ENCODE results near the gene CTCFL. TPM values are rescaled to one million over a fixed set of nuclear protein-coding genes. Genes with fewer than 3 reads are reported as not detected.
"Not testable (repeated sequence)": the region's sequence is repeated elsewhere in the genome, so short reads cannot be mapped to it uniquely, and the experiment has no call there.

CTCFL gene
- total RNA-seq, 1 donor from 2014 or later = 0.07 TPM

DNA sequence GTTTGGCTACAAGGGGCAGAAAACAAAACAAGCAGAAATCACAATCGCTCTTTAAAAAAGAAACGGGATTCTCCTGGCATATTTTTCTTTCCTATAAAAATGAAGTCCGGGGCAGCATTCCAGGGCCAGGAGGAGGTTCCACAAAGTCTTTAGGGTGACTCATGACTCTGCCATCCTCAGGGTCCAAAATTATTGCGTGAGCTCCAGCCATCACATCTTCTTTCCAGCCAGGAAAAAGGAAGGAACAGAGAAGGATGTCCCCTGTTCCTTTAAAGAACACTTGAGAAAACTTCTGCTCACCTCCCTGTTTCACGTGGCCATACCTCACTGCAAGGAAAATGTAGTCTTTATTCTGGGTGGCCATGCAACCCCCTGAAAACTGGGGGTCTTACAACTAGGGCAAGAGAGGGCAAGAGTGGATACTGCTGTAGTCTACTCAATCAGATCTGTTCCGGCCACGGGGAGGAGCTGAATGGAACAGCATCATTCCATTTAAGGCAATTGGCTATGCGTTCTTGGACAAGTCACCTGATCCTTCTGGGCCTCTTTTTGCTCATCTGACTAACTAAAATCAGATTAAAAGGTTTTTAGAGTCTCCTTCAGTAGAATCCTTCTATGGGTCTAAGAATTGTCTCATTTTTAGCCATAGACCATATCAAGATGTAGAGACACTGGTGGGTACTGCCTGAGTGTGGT lies 49.4 kb downstream of the CTCFL start:
- no peak for DNase-seq (ENCODE audit: extremely low spot score, unreplicated experiment)
- Mint-ChIP-seq H3K36me3 (no peaks in the 10 kb centered on the region), H3K4me3 (no peak overlapping the region), H3K27me3 (peaks cover 10% of the 10 kb centered on the region), H3K9me3 (no peaks in the 10 kb centered on the region), H3K27ac (no peak overlapping the region), H3K4me1 (ENCODE audit: unreplicated experiment) (peaks cover 31% of the 10 kb centered on the region)
- TF ChIP-seq, protein P1, sequence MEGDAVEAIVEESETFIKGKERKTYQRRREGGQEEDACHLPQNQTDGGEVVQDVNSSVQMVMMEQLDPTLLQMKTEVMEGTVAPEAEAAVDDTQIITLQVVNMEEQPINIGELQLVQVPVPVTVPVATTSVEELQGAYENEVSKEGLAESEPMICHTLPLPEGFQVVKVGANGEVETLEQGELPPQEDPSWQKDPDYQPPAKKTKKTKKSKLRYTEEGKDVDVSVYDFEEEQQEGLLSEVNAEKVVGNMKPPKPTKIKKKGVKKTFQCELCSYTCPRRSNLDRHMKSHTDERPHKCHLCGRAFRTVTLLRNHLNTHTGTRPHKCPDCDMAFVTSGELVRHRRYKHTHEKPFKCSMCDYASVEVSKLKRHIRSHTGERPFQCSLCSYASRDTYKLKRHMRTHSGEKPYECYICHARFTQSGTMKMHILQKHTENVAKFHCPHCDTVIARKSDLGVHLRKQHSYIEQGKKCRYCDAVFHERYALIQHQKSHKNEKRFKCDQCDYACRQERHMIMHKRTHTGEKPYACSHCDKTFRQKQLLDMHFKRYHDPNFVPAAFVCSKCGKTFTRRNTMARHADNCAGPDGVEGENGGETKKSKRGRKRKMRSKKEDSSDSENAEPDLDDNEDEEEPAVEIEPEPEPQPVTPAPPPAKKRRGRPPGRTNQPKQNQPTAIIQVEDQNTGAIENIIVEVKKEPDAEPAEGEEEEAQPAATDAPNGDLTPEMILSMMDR (conservative IDR thresholded peaks at IDR 0.05) = no peak

DNA sequence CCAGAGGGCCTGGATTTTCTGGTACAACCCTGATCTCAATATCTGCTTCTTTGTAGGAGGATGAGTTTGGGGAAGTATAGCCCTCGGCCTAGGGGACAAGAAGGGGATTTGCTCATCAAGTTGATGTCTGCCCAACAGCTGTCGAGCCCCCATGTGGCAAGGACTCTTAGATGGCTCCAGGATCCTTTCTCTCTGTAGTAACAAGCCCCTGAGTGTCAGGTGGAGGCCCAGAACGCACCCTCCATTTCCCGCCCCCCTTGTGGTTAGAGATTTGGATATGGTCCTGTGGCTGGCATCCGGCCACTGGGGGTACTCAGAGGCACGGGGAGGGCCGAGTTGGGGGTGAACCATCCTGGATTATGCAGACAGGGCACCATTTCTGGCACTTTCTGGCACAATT lies 50.1 kb downstream of the CTCFL start:
- Mint-ChIP-seq H3K27me3 (peaks cover 10% of the 10 kb centered on the region), H3K4me3 (no peak overlapping the region), H3K9me3 (no peaks in the 10 kb centered on the region), H3K36me3 (no peaks in the 10 kb centered on the region), H3K4me1 (ENCODE audit: unreplicated experiment) (peaks cover 38% of the 10 kb centered on the region), H3K27ac (no peak overlapping the region)
- no peak for DNase-seq (ENCODE audit: extremely low spot score, unreplicated experiment)
- TF ChIP-seq, protein P1 (conservative IDR thresholded peaks at IDR 0.05) = no peak

DNA sequence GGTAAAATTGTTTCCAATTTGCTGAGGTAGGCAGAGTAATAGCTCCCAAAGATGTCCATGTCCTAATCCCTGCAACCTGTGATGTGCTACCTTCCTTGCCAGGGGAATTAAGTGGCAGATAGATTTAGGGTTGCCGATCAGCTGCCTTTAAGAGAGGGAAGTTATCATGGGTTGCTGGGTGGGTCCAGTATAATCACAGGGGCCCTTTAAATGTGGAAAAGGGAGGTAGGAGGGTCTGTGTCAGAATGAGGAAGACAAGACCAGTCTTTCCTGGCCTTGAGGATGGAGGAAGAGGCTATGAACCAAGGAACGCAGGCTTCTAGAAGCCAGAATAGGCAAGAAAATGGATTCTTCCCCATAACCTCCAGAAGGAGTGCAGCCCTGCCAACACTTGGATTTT lies 50.7 kb downstream of the CTCFL start:
- Mint-ChIP-seq H3K9me3 (no peaks in the 10 kb centered on the region), H3K27ac (no peak overlapping the region), H3K36me3 (no peaks in the 10 kb centered on the region), H3K4me1 (ENCODE audit: unreplicated experiment) (peaks cover 37% of the 10 kb centered on the region), H3K27me3 (peaks cover 10% of the 10 kb centered on the region), H3K4me3 (no peak overlapping the region)
- no peak for DNase-seq (ENCODE audit: extremely low spot score, unreplicated experiment)
- TF ChIP-seq, protein P1 (conservative IDR thresholded peaks at IDR 0.05) = no peak

DNA sequence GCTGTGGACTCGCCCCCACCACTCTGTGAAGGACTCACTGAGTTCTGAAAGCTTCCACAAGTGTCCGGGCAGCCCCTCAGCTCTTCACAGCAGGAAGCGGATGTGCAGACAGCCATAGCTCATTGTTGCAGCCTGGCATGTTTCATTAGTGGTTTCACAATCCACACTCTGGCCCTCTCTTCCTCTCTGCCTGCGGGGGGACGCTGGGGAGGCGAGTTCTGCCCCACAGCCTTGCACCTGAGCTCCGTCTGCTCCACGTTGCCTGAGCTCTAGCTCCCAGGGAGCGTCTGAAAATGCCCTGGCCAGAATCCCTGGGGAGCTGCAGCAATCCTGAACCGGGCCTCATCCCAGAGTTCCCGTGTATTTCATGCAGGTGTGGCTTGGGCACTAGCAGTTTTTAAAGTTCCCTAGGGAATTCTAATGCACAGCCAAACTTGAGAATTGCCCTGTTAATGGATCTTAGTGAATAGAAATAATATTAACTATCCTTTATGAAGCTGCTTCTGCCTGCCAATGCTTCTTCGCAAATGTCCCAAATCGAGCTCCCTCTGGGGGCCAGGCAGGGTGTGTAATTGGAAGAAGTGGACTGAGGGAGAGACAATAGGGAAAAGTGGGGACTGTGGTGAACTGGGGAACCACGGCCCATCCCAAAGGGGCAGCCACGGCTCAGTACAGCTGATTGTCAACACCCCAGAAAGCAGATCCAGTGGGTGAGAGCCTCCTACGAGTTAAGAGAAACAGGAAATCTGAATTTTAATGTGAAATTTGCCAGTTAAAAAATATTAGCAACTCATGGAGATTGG lies 51.5 kb downstream of the CTCFL start:
- TF ChIP-seq, protein P1 (conservative IDR thresholded peaks at IDR 0.05) = no peak
- no peak for DNase-seq (ENCODE audit: extremely low spot score, unreplicated experiment)
- no peaks in the 10 kb centered on the region for H3K9me3 Mint-ChIP-seq
- no peak overlapping the region for H3K4me3 Mint-ChIP-seq
- peaks cover 34% of the 10 kb centered on the region for H3K4me1 Mint-ChIP-seq (ENCODE audit: unreplicated experiment)
- H3K27ac Mint-ChIP-seq = no peak overlapping the region
- no peaks in the 10 kb centered on the region for H3K36me3 Mint-ChIP-seq
- H3K27me3 Mint-ChIP-seq = peaks cover 16% of the 10 kb centered on the region

DNA sequence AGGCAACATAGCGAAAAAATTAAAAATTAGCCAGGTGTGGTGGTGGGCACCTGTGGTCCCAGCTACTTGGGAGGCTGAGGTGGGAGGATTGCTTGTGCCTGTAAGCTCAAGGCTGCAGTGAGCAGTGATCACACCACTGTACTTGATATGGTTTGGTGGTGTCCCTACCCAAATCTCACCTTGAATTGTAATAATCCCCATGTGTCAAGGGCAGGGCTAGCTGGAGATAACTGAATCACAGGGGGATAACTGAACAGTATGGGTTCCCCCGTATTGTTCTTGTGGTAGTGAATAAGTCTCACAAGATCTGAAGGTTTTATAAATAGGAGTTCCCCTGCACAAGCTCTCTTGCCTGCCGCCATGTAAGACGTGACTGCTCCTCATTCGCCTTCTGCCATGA lies 52.5 kb downstream of the CTCFL start:
- H3K9me3 Mint-ChIP-seq; H3K36me3 Mint-ChIP-seq; H3K27ac Mint-ChIP-seq; DNase-seq (ENCODE audit: extremely low spot score, unreplicated experiment); H3K4me3 Mint-ChIP-seq: not testable (repeated sequence)
- H3K27me3 Mint-ChIP-seq = peaks cover 13% of the 10 kb centered on the region
- H3K4me1 Mint-ChIP-seq (ENCODE audit: unreplicated experiment) = peaks cover 25% of the 10 kb centered on the region
